Activated naive CD4-positive, alpha-beta T cell treated with anti-CD3 and anti-CD28 coated beads, Interleukin-2, amount 10 ng/mL, durations not matched to agents 7 days and 5 days (primary cell): Measurements from ENCODE around the gene WNK2.
"Not testable (repeated sequence)": the region's sequence is repeated elsewhere in the genome, so short reads cannot be mapped to it uniquely, and the experiment has no call there.

Experiments used
- CTCF ChIA-PET: fragments of 350-600 bp; sonication (Branson Sonifier 250); formaldehyde crosslinking; loops from one replicate; lab custom pipeline; 2021; ENCODE audit warnings: antibody characterized with exemption; lab: Charles Lee
- DNase-seq: peaks from one replicate; pipeline ENCODE4 v3.0.0-alpha.2; 2020
- H3K27ac Mint-ChIP-seq: one replicate; pipeline ENCODE4 v1.8.0; 2021; ENCODE audit warnings: mild to moderate bottlenecking, moderate library complexity, mixed read lengths
- H3K27me3 Mint-ChIP-seq: one replicate; pipeline ENCODE4 v1.8.0; 2021; ENCODE audit warnings: mild to moderate bottlenecking, mixed read lengths
- H3K36me3 Mint-ChIP-seq: one replicate; pipeline ENCODE4 v1.8.0; 2021; ENCODE audit warnings: mixed read lengths
- H3K4me1 Mint-ChIP-seq: one replicate; pipeline ENCODE4 v1.8.0; 2021; ENCODE audit warnings: mixed read lengths
- H3K4me3 Mint-ChIP-seq: one replicate; pipeline ENCODE4 v1.8.0; 2021; ENCODE audit warnings: mild to moderate bottlenecking, moderate library complexity, mixed read lengths
- H3K9me3 Mint-ChIP-seq: one replicate; pipeline ENCODE4 v1.8.0; 2021; ENCODE audit warnings: mixed read lengths

The WNK2 gene

DNA sequence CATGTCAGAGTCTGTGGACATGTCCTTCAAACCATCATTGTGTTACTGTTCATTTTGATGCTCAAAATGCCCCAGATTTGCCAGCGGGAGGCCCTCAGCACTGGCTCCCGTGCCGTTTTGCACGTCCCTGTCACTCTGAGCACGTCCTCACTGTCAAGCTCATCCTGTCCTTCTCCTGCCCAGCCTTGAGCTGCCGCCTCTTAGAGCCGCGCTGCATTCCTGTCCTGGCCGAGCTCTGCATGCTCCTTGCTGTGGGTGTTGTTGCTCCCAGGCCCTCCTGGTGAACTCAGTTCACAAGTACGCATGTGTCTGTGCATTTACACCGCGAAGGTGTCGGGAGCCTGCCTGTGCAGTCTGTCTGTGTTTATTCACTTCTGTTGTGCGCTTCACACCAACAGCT lies 62.2 kb downstream of the WNK2 start:
- Mint-ChIP-seq H3K4me3 (no peak overlapping the region), H3K27ac (no peak overlapping the region), H3K27me3 (peaks cover 16% of the 10 kb centered on the region), H3K4me1 (no peaks in the 10 kb centered on the region), H3K9me3 (no peaks in the 10 kb centered on the region), H3K36me3 (no peaks in the 10 kb centered on the region)
- no peak for DNase-seq
- CTCF ChIA-PET: no interaction called here

DNA sequence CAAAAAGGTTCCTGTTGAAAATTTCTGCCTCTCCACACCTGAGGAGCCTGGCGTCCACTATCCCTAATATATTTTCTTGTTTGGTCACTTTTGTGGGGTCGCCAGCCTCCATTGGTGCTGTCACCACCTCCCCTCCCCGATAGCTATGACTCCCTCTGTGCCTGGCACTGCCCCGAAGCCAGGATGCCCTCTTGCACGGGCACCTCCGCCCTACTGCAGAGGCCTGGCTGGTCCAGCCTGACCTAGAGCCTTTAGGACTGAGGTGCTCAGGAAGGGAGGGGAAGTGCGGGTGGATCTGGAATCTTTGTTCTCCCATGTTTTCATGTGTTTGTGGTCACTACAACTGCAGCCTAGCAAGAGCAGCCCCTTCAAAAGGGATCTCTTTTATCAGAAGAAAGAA lies 62.6 kb downstream of the WNK2 start:
- no peaks in the 10 kb centered on the region for H3K4me1 Mint-ChIP-seq

DNA sequence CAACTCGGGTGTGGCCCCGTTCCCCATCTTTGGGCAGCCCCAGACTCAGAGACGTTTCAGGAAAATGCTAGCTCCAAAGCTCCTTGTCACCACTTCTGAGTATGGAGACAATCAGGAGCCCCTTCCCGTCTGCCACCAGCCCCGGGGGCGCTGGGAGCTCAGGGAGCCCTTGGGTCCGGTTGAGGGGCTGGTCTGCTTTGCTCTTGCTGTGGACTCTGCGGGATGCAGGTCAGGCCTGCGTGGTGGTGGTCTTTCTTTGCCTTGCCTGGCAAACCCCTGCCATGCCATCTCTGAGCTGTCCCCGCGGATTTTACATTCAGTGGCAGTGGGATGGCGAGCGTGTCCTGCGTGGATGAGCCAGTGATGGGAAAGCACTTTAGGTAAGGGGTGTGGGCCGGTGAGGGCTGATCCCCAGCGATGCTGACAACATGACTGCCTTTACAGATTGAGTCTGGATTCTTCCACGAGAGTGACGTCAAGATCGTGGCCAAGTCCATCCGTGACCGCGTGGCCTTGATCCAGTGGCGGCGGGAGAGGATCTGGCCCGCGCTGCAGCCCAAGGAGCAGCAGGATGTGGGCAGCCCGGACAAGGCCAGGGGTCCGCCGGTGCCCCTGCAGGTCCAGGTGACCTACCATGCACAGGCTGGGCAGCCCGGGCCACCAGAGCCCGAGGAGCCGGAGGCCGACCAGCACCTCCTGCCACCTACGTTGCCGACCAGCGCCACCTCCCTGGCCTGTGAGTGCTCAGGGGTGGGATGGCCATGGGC lies 63.3 kb downstream of the WNK2 start:
- no peak for DNase-seq
- no peaks in the 10 kb centered on the region for H3K9me3 Mint-ChIP-seq
- CTCF ChIA-PET: no interaction called here
- H3K36me3 Mint-ChIP-seq: no peaks in the 10 kb centered on the region
- peaks cover 16% of the 10 kb centered on the region for H3K27me3 Mint-ChIP-seq
- H3K4me3 Mint-ChIP-seq: no peak overlapping the region
- no peaks in the 10 kb centered on the region for H3K4me1 Mint-ChIP-seq
- no peak overlapping the region for H3K27ac Mint-ChIP-seq

More for the DNA sequence above, 62.6 kb downstream of the WNK2 start:
- Mint-ChIP-seq H3K27me3 (peaks cover 16% of the 10 kb centered on the region), H3K36me3 (no peaks in the 10 kb centered on the region), H3K27ac (no peak overlapping the region), H3K9me3 (no peaks in the 10 kb centered on the region), H3K4me3 (no peak overlapping the region)
- CTCF ChIA-PET: no interaction called here
- no peak for DNase-seq

DNA sequence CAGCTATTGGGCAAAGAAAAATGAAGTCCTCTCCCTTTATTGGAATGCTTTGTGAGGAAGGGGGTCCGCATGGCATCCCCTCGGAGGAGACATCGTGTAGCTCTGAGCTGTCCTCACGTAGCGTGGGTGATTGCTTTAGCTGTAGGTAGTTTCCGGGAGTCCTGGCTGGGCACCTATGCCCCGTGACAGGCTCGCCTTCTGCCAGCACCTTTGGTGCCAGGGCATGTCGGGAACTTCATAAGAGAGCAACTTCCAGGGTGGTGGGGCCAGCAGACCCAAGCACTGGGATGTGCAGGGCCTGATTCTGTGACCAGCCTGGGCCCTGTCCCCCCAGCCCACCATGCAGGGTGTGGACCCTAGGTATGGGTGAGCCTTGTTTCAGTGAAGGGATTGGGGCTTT lies 64.0 kb downstream of the WNK2 start:
- Mint-ChIP-seq H3K4me3 (no peak overlapping the region), H3K27me3 (peaks cover 12% of the 10 kb centered on the region), H3K9me3 (no peaks in the 10 kb centered on the region), H3K27ac (no peak overlapping the region), H3K36me3 (no peaks in the 10 kb centered on the region), H3K4me1 (no peaks in the 10 kb centered on the region)
- DNase-seq: no peak
- CTCF ChIA-PET: no interaction called here

DNA sequence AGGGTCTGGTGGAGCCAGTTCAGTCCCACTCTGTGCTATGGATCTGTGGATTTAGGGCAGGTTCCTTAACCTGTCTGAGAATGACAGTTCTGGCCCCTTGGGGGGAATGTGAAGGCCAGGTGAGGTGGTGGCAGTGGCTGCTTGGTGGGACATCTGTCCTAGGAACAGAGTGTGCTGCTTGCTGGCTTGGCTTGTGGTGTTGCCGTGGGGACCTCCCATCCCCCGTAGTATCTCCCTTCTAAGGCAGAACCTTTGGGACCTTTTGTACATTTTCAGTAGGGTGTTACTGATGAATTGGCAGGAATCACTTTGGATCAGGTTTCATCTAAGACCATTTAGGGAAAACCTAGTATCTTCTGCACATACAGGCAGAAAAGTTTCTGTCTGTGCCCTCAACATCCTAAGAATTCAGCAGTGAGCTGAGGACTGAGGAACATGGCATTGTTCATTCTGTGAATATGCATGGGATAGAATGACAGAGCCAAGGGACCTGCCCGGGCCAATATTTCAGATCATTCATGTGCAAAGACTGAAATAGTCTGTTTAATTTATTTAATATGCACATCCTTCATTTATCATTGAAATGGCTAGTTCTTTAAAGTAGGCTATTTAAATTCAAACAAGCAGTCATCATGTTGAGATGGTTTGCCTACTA lies 64.6 kb downstream of the WNK2 start:
- Mint-ChIP-seq H3K36me3 (no peaks in the 10 kb centered on the region), H3K27ac (no peak overlapping the region), H3K27me3 (peaks cover 11% of the 10 kb centered on the region), H3K4me3 (no peak overlapping the region), H3K4me1 (no peaks in the 10 kb centered on the region), H3K9me3 (no peaks in the 10 kb centered on the region)
- CTCF ChIA-PET: no interaction called here
- no peak for DNase-seq

DNA sequence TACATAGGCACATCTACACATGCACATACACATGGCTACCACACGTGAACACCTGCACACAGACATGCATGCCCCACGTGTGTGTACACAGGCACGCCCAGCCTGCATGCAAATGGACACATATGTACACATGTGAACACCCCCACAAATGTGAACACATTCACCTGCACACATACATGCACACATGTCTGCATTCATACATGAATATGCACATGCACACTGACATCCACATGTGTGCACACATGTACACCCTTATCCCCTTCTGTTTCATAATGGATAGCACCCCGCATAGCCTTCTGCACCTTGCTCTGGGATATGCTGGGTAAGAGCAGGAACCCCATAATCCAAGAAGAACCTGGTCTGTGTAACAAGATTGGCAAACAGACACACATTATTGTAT lies 66.2 kb downstream of the WNK2 start:
- Mint-ChIP-seq H3K27me3 (peaks cover 5% of the 10 kb centered on the region), H3K36me3 (no peaks in the 10 kb centered on the region), H3K9me3 (no peaks in the 10 kb centered on the region), H3K4me1 (no peaks in the 10 kb centered on the region), H3K27ac (no peak overlapping the region), H3K4me3 (no peak overlapping the region)
- CTCF ChIA-PET: no interaction called here
- no peak for DNase-seq

DNA sequence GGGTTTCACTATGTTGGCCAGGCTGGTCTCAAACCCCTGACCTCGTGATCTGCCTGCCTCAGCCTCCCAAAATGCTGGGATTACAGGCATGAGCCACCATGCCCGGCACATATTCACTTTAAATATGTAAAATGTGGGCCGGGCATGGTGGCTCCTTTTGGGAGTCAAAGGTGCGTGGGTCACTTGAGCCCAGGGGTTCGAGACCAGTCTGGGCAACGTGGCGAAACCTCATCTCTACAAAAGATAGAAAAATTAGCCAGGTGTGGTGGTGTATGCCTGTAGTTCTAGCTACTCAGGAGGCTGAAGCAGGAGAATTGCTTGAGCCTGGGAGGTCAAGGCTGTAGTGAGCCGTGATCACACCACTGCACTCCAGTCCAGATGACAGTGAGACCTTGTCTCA lies 67.4 kb downstream of the WNK2 start:
- DNase-seq, H3K27ac Mint-ChIP-seq, H3K27me3 Mint-ChIP-seq, H3K9me3 Mint-ChIP-seq, H3K36me3 Mint-ChIP-seq, H3K4me3 Mint-ChIP-seq, H3K4me1 Mint-ChIP-seq, CTCF ChIA-PET: not testable (repeated sequence)

DNA sequence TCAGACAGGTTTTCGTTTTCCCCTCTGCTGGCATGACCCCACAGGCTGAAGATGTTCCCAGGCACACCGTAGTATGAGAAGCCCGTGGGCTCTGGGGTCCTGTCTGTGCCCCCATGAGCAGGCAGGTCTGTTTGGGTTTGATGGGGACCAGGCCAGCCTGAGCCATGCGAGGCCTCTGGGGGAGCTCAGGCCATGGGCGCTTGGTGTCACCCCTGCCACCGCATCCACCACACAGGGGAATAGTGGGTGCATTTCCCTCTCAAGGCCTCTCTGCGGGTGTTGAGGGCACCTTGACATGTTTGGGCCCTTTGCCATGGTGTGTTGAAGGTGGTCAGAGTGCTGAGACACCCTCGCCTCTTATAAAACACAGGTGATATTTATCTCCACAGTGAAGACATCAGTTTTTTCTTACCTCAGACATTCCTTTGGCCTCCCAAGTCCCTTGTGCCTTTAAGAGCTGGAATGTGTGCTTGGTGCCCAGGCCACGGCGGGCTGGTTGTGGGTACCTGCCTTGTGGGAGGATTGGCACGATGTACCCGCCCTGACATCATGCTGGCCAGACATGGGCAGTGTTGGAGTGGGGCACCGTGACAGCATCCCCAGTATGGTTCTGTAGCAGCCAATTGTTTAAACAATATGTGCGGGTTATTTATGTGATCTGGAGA lies 68.3 kb downstream of the WNK2 start:
- Mint-ChIP-seq H3K4me3 (no peak overlapping the region), H3K27ac (no peak overlapping the region), H3K27me3 (no peaks in the 10 kb centered on the region), H3K4me1 (no peaks in the 10 kb centered on the region), H3K9me3 (no peaks in the 10 kb centered on the region), H3K36me3 (no peaks in the 10 kb centered on the region)
- CTCF ChIA-PET: no interaction called here
- DNase-seq: no peak

DNA sequence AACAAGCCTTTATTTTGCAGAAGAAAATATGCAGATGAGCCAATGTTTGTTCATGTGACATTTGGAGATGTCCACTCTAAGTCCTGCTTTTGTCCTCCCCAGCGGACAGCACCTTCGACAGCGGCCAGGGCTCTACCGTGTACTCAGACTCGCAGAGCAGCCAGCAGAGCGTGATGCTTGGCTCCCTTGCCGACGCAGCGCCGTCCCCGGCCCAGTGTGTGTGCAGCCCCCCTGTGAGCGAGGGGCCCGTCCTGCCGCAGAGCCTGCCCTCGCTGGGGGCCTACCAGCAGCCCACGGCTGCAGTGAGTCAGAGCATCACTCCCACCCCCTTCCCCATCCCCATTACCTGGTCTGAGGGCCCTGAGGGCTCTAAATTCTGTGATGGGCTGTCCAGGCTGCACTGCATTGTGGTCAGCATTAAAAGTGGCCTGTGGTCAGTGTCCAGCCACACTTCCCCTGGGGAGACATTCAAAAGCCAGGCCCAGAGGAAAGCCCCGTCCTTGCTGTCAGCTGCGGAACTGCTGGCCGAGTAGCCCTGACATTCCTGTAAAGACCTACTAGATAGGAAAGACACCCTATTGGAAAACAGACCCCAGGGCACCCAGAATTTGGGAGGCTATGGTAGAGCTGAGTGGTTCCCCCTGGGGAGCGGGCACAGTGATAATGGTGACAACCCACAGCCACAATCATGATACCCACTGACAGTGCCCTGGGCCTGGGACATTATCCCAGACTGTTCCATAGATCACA lies 69.0 kb downstream of the WNK2 start:
- CTCF ChIA-PET: no interaction called here
- Mint-ChIP-seq H3K4me1 (no peaks in the 10 kb centered on the region), H3K9me3 (no peaks in the 10 kb centered on the region), H3K27ac (no peak overlapping the region), H3K27me3 (no peaks in the 10 kb centered on the region), H3K4me3 (no peak overlapping the region), H3K36me3 (no peaks in the 10 kb centered on the region)
- DNase-seq: no peak

DNA sequence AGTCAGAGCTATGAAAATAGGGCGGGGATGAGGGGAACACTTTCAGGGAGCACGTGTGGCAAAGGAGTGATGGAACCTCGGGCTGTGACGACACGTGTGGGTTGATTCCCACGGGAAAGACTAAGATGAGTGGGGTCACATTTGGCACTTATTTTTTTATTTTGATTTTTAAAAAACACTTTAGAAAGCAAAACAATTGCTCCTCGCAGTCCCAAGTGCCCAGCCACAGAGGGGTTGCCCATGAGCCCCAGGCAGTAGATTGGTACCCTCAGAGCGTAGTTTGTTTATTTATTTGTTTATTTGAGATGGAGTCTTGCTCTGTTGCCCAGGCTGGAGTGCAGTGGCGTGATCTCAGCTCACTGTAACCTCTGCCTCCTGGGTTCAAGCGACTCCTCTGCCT lies 69.7 kb downstream of the WNK2 start:
- CTCF ChIA-PET: interaction anchor here (0.8 kb wide), 1 partner anchor 9 kb away, joined by 3 read pairs; no protein-coding TSS in a partner anchor
- peak; percentile 3 for DNase-seq
- H3K4me3 Mint-ChIP-seq: no peak overlapping the region
- H3K9me3 Mint-ChIP-seq: no peaks in the 10 kb centered on the region
- H3K36me3 Mint-ChIP-seq: no peaks in the 10 kb centered on the region
- no peaks in the 10 kb centered on the region for H3K4me1 Mint-ChIP-seq
- H3K27ac Mint-ChIP-seq: no peak overlapping the region
- H3K27me3 Mint-ChIP-seq: no peaks in the 10 kb centered on the region

DNA sequence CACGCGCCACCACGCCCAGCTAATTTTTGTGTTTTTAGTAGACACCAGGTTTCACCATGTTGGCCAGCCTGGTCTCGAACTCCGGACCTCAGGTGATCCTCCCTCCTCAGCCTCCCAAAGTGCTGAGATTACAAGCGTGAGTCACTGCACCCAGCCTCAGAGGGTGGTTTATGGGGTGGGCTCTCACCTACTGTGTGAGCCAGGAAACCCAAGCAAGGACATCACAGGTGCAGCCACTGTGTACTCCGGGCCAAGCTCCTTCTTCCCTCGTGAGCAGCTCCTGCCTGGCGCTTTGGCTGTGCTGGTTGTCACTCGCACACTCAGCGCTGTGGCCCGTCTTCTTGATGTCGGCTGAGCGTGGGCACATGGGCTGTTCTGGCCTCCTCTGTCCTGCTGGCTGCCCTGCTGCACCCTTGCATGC lies 70.1 kb downstream of the WNK2 start:
- H3K9me3 Mint-ChIP-seq: no peaks in the 10 kb centered on the region
- DNase-seq: peak; percentile 16
- no peaks in the 10 kb centered on the region for H3K4me1 Mint-ChIP-seq
- CTCF ChIA-PET: interaction anchor here (0.8 kb wide), 1 partner anchor 8 kb away, joined by 3 read pairs; no protein-coding TSS in a partner anchor
- no peaks in the 10 kb centered on the region for H3K36me3 Mint-ChIP-seq
- H3K27me3 Mint-ChIP-seq: no peaks in the 10 kb centered on the region
- no peak overlapping the region for H3K27ac Mint-ChIP-seq
- H3K4me3 Mint-ChIP-seq: no peak overlapping the region

DNA sequence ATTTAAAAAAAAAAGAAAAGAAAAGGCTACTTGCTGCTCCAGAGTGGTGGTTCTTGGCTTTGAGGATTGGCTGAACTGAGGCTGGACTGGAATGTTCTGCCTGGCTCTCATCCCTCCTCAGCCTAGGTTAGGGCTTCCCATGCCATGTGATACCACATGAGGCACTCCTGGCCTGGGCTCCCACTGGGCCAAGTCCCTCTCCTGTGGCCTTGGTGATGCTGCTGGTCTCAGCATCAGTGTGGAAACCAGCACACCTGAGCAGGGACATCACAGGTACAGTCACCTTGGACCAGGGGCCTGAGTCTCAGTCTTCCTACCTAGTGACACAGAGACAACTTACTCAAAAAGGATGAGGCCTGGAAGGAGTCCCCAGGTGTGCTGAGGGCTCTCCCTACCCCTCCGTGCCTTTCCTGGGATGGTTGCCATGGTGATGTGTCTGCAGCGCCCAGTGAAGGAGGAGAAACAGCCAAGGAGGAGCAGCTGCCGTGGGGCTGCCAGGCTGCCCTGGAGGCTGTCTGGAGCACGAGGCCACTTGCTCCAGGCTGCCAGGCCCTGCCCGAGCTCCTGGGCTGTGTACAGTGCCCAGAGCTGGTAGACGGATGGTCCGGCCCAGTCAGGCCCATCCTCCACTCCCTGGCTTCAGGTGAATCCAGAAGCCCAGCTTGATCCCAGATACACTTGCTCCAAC lies 71.0 kb downstream of the WNK2 start:
- Mint-ChIP-seq H3K4me1 (no peaks in the 10 kb centered on the region), H3K4me3 (no peak overlapping the region), H3K27ac (no peak overlapping the region), H3K9me3 (no peaks in the 10 kb centered on the region), H3K27me3 (no peaks in the 10 kb centered on the region), H3K36me3 (no peaks in the 10 kb centered on the region)
- DNase-seq: peak; percentile 15
- CTCF ChIA-PET: interaction anchor here (0.8 kb wide), 1 partner anchor 7 kb away, joined by 3 read pairs; no protein-coding TSS in a partner anchor

DNA sequence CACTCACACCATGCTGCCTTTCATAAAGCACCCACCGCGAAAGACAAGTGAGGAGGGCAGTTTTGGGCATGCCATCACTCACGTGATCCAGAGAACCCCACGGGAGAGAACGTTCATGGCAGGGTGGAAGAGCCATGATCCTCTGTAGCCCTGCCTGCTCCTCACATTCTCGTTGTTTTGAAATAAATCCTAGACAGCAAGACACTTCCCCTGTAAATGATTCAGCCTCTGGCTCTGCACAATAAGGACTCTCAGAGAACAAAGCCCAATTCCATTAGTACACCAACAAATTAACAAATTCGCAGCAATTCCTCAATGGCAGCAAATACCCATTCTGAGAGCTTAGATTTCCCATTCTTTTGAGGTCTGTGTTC lies 71.5 kb downstream of the WNK2 start:
- no peaks in the 10 kb centered on the region for H3K4me1 Mint-ChIP-seq
- peak; percentile 14 for DNase-seq
- no peaks in the 10 kb centered on the region for H3K9me3 Mint-ChIP-seq
- H3K27me3 Mint-ChIP-seq: no peaks in the 10 kb centered on the region
- CTCF ChIA-PET: no interaction called here
- H3K27ac Mint-ChIP-seq: no peak overlapping the region
- no peak overlapping the region for H3K4me3 Mint-ChIP-seq
- H3K36me3 Mint-ChIP-seq: no peaks in the 10 kb centered on the region
